ENCODE measurements around the gene SNAP91. TPM values are rescaled to one million over a fixed set of nuclear protein-coding genes. Genes with fewer than 3 reads are reported as not detected.

SNAP91 gene
- total and polyA plus RNA-seq, 4 donors, result not detected

DNA sequence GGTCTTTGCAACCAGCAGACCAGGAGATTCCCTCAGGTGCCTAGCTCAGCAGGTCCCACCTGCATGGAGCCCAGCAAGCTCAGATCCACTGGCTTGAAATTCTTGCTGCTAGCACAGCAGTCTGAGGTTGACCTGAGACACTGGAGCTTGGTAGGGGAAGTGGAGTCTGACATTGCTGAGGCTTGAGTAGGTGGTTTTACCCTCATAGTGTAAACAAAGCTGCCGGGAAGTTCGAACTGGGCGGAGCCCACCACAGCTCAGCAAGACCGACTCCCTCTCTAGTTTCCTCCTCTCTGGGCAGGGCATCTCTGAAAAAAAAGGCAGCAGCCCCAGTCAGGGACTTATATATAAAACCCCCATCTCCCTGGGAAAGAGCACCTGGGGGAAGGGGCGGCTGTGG lies 162.3 kb downstream of the SNAP91 start:
- no peak overlapping the region for H3K4me3 ChIP-seq (ENCODE audit: low read depth in 1 of 3, low read length in 3 of 3)
- H3K9ac ChIP-seq (ENCODE audit: low read depth in 1 of 2, low read length in 2 of 2), result no peak overlapping the region
- no peaks in the 10 kb centered on the region for H3K9me3 ChIP-seq (ENCODE audit: control insufficient read depth in 4 of 4, low read length in 3 of 4)
- WGBS, result 34% methylated on average over 5 of the region's 5 CpGs
- no peaks in the 10 kb centered on the region for H3K36me3 ChIP-seq (ENCODE audit: control insufficient read depth in 4 of 4, insufficient read depth in 3 of 4, low read depth in 1 of 4, low read length in 3 of 4)
- H3K4me1 ChIP-seq (ENCODE audit: control insufficient read depth in 4 of 4, insufficient read depth in 4 of 4, low read length in 3 of 4), result no peaks in the 10 kb centered on the region
- DNase-seq (ENCODE audit: low spot score), result no peak
- no peaks in the 10 kb centered on the region for H3K27me3 ChIP-seq (ENCODE audit: control insufficient read depth in 4 of 4, insufficient read depth in 4 of 4, low read length in 3 of 4)
- no peak overlapping the region for H3K27ac ChIP-seq (ENCODE audit: low read depth in 1 of 2, low read length in 2 of 2)
- TF ChIP-seq, protein P1, sequence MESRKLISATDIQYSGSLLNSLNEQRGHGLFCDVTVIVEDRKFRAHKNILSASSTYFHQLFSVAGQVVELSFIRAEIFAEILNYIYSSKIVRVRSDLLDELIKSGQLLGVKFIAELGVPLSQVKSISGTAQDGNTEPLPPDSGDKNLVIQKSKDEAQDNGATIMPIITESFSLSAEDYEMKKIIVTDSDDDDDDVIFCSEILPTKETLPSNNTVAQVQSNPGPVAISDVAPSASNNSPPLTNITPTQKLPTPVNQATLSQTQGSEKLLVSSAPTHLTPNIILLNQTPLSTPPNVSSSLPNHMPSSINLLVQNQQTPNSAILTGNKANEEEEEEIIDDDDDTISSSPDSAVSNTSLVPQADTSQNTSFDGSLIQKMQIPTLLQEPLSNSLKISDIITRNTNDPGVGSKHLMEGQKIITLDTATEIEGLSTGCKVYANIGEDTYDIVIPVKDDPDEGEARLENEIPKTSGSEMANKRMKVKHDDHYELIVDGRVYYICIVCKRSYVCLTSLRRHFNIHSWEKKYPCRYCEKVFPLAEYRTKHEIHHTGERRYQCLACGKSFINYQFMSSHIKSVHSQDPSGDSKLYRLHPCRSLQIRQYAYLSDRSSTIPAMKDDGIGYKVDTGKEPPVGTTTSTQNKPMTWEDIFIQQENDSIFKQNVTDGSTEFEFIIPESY (IDR thresholded peaks at IDR 0.05), result no peak
- TF ChIP-seq MAX (IDR thresholded peaks at IDR 0.05) (no peak), FOXA2 (IDR thresholded peaks at IDR 0.05) (no peak), TAF1 (conservative IDR thresholded peaks at IDR 0.05) (no peak), EGR1 (IDR thresholded peaks at IDR 0.05; ENCODE audit: low read depth in 2 of 2) (no peak), RXRA (IDR thresholded peaks at IDR 0.05) (no peak), RAD21 (IDR thresholded peaks at IDR 0.05) (no peak), FOXA1 (IDR thresholded peaks at IDR 0.05) (no peak), SP1 (IDR thresholded peaks at IDR 0.05) (no peak), HNF4A (conservative IDR thresholded peaks at IDR 0.05) (no peak), GABPA (IDR thresholded peaks at IDR 0.05 in 1 of 2, conservative IDR thresholded peaks at IDR 0.05 in 1 of 2) (no peak), REST (IDR thresholded peaks at IDR 0.05) (no peak), NR2F2 (IDR thresholded peaks at IDR 0.05) (no peak), YY1 (IDR thresholded peaks at IDR 0.05) (no peak), JUND (IDR thresholded peaks at IDR 0.05) (no peak)
- TF ChIP-seq, protein P2, sequence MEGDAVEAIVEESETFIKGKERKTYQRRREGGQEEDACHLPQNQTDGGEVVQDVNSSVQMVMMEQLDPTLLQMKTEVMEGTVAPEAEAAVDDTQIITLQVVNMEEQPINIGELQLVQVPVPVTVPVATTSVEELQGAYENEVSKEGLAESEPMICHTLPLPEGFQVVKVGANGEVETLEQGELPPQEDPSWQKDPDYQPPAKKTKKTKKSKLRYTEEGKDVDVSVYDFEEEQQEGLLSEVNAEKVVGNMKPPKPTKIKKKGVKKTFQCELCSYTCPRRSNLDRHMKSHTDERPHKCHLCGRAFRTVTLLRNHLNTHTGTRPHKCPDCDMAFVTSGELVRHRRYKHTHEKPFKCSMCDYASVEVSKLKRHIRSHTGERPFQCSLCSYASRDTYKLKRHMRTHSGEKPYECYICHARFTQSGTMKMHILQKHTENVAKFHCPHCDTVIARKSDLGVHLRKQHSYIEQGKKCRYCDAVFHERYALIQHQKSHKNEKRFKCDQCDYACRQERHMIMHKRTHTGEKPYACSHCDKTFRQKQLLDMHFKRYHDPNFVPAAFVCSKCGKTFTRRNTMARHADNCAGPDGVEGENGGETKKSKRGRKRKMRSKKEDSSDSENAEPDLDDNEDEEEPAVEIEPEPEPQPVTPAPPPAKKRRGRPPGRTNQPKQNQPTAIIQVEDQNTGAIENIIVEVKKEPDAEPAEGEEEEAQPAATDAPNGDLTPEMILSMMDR (IDR thresholded peaks at IDR 0.05; ENCODE audit: low read depth, low read length, missing input control), result no peak

DNA sequence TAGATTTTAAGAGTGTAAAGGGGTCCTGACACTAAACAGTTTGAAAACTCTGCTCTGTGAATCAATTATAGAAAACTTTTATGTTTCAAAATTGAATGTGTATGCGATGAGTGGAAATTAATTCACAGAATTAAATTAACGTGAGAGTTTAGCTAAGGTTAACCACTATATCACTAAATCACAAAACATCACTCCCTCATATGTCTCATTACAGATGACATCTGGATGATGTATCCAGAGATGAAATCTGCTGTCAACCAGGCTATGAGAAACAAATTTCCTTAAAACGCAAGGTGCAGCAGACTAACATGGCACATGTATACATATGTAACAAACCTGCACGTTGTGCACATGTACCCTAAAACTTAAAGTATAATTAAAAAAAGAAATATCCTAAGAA lies 169.2 kb downstream of the SNAP91 start:
- 69% methylated on average over 4 of the region's 4 CpGs for WGBS
- no peak overlapping the region for H3K9ac ChIP-seq (ENCODE audit: low read depth in 1 of 2, low read length in 2 of 2)
- no peaks in the 10 kb centered on the region for H3K4me1 ChIP-seq (ENCODE audit: control insufficient read depth in 4 of 4, insufficient read depth in 4 of 4, low read length in 3 of 4)
- H3K27ac ChIP-seq (ENCODE audit: low read depth in 1 of 2, low read length in 2 of 2), result no peak overlapping the region
- no peak for DNase-seq (ENCODE audit: low spot score)
- no peaks in the 10 kb centered on the region for H3K36me3 ChIP-seq (ENCODE audit: control insufficient read depth in 4 of 4, insufficient read depth in 3 of 4, low read depth in 1 of 4, low read length in 3 of 4)
- no peak overlapping the region for H3K4me3 ChIP-seq (ENCODE audit: low read depth in 1 of 3, low read length in 3 of 3)
- no peaks in the 10 kb centered on the region for H3K27me3 ChIP-seq (ENCODE audit: control insufficient read depth in 4 of 4, insufficient read depth in 4 of 4, low read length in 3 of 4)
- no peaks in the 10 kb centered on the region for H3K9me3 ChIP-seq (ENCODE audit: control insufficient read depth in 4 of 4, low read length in 3 of 4)
- TF ChIP-seq REST (IDR thresholded peaks at IDR 0.05) (no peak), FOXA1 (IDR thresholded peaks at IDR 0.05) (no peak), FOXA2 (IDR thresholded peaks at IDR 0.05) (no peak), RAD21 (IDR thresholded peaks at IDR 0.05) (no peak), GABPA (IDR thresholded peaks at IDR 0.05 in 1 of 2, conservative IDR thresholded peaks at IDR 0.05 in 1 of 2) (no peak)
- TF ChIP-seq, protein P3, sequence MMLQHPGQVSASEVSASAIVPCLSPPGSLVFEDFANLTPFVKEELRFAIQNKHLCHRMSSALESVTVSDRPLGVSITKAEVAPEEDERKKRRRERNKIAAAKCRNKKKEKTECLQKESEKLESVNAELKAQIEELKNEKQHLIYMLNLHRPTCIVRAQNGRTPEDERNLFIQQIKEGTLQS (IDR thresholded peaks at IDR 0.05), result no peak
- TF ChIP-seq, protein P1 (IDR thresholded peaks at IDR 0.05), result no peak

Measured in liver (tissue), 9 donors.